Kidney epithelial cell (primary cell): ENCODE measurements around the gene PBRM1. TPM values are rescaled to one million over a fixed set of nuclear protein-coding genes. Genes with fewer than 3 reads are reported as not detected.
"Not testable (repeated sequence)": the region's sequence is repeated elsewhere in the genome, so short reads cannot be mapped to it uniquely, and the experiment has no call there.

Source experiments
- DNase-seq: peaks from one replicate; pipeline ENCODE4 v3.0.0-alpha.2; 2010; ENCODE audit warnings: low read depth
- H3K27me3 ChIP-seq: 2 replicates; pipeline ENCODE4 v1.6.0; 2011; ENCODE audit warnings: low read length; ENCODE audit not compliant: control insufficient read depth, insufficient read depth
- H3K36me3 ChIP-seq: 2 replicates; pipeline ENCODE4 v1.5.1; 2011; ENCODE audit warnings: low read length; ENCODE audit not compliant: control insufficient read depth, insufficient read depth
- H3K4me3 ChIP-seq: 2 replicates; pipeline ENCODE4 v1.5.1; 2011; ENCODE audit warnings: low read depth, mild to moderate bottlenecking, control low read depth, low read length
- CTCF ChIP-seq: IDR thresholded peaks from 2 replicates; pipeline ENCODE4 v1.5.1; 2011; ENCODE audit warnings: mild to moderate bottlenecking, moderate library complexity, low read length, control low read depth, inconsistent platforms; ENCODE audit not compliant: insufficient read depth, poor library complexity, severe bottlenecking
- total RNA-seq: library from RNA; depleted of rRNA; stranded (reverse); fragments of >200 nt; gene quantifications from 2 replicates; pipeline ENCODE4 v1.2.3, GENCODE V29; 2015

The PBRM1 gene
- total RNA-seq, 1 donor from 2014 or later: 89.5 TPM

GRCh38 chr3:52679199-52679538 is 6.5 kb downstream of the PBRM1 start:
- DNase-seq: no peak
- H3K4me3 ChIP-seq: no peak overlapping the region
- peaks cover 5% of the 10 kb centered on the region for H3K36me3 ChIP-seq
- no peaks in the 10 kb centered on the region for H3K27me3 ChIP-seq
- no peak for TF ChIP-seq CTCF

- DNase-seq: no peak
- no peak overlapping the region for H3K4me3 ChIP-seq
- H3K27me3 ChIP-seq: no peaks in the 10 kb centered on the region
- H3K36me3 ChIP-seq: peaks cover 5% of the 10 kb centered on the region
- TF ChIP-seq CTCF: no peak
Measured at GRCh38 chr3:52678265-52679198, 7.2 kb downstream of the PBRM1 start.

- not testable (repeated sequence) for H3K27me3 ChIP-seq, H3K36me3 ChIP-seq, H3K4me3 ChIP-seq, DNase-seq
Measured at GRCh38 chr3:52676201-52676600, 9.5 kb downstream of the PBRM1 start.

- DNase-seq: no peak
- no peak overlapping the region for H3K4me3 ChIP-seq
Measured at GRCh38 chr3:52671676-52672075, 14.0 kb downstream of the PBRM1 start.

DNA sequence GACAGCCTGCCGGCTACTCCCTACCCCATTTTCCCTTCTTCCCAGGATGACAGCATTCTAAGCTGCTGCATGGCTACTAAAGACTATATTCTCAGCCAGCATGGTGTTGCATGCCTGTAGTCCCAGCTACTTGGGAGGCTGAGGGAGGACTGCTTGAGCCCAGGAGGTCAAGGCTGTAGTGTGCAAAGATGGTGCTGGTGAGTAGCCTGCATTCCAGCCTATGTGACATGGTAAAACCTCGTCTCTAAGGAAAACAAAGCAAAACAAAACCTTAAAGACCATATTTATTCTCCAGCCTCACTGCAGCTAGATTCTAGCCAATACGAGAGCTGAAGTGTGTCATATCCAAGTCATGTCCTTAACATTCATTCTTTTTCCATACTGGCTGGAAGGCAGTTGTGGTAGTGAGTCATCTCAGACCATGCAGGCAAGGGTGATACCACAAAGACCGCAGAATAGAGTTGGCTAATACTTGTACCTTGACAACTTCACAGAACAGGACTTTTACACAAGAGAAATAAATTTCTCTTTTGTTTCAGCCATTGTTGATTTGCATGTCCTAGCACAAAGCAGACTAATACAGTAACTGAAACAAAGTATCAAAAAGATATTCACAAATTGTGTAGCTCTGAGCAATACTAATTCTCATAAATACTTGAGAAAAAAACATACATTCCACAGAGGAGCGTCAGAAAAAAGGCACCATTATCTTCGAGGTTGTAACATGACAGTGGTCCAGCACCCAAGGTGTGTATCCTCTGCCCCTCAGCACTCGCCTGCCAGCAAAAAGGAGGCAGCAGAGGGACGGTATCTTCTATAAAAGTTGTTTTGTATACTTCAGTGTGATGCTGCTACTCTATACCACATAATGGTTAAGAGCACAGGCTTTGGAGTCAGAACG is 14.8 kb downstream of the PBRM1 start:
- TF ChIP-seq CTCF: no peak

More at GRCh38 chr3:52671676-52672075, 14.0 kb downstream of the PBRM1 start:
- H3K27me3 ChIP-seq: no peaks in the 10 kb centered on the region
- no peak for TF ChIP-seq CTCF
- H3K36me3 ChIP-seq: peaks cover 1% of the 10 kb centered on the region

DNA sequence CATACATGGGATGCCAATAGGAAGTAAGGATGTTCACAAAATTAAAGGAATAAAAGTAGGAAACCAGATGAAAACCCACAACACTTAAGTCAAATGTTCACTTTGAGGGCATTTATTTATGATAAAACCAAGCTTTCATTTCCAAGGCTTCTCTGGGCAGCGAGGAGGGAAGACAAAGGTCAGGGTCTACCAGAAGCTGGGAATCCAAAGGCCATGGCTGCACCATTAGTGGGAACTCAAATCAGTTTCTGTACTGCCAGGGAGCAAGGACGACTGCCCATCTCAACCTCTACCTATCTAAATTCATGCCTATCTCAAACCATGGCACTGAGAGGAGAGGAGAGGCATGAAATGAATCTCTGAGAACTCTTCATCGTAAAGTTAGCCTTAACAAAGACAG is 22.6 kb downstream of the PBRM1 start:
- no peak for TF ChIP-seq CTCF
- no peak for DNase-seq

More for the DNA sequence above, 14.8 kb downstream of the PBRM1 start:
- DNase-seq: peak; percentile 100
- Histone ChIP-seq H3K4me3 (no peak overlapping the region), H3K27me3 (no peaks in the 10 kb centered on the region), H3K36me3 (peaks cover 1% of the 10 kb centered on the region)

More for the DNA sequence above, 22.6 kb downstream of the PBRM1 start:
- H3K4me3 ChIP-seq: no peak overlapping the region
- H3K27me3 ChIP-seq: no peaks in the 10 kb centered on the region
- peaks cover 3% of the 10 kb centered on the region for H3K36me3 ChIP-seq
